GM19395 (cell line): ENCODE measurements around the gene LUC7L.

Experiments
- ATAC-seq: cut with Tn5 transposase; IDR thresholded peaks from one replicate; pipeline ENCODE4 v1.9.1; 2021; ENCODE audit warnings: mild to moderate bottlenecking, moderate library complexity; ENCODE audit not compliant: unreplicated experiment

LUC7L gene

GRCh38 chr16:152141-153128 lies 76.8 kb downstream of the LUC7L start, which contains the start of gene HBZ:
Gene HBZ, plus strand, starts transcription at chr16:152644. Its CDS starts 266 bp downstream, at chr16:152910.
- no peak for ATAC-seq

DNA sequence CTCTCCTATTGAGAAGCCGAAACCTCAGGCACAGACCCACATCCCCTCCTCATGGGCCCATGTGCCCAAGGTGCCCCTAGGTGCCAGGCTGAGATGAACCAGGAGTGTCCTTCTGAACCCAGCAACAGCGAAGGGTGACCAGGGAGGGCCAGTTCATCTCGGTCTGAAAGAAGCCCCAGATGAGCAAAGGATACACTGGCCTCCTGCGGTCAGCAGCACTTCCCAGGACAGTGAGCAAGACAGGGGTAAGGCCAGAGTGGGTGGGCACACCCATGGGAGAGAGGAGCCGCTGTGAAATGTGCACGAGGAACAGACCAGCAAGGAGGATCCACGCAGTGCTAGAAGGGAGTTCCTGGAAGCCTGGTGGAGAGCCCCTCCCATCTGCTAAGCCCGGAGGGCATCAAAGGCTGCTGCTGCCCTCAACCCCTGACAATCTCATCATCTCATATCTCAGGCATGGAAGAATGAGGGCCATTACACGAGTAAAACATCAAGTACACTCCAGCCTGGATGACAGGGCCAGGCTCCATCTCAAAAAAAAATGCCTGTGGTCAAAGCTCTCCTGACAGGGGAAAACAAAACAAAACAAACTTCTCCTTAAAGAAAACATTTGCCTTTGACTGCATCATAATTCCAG lies 80.1 kb downstream of the LUC7L start:
- no peak for ATAC-seq

DNA sequence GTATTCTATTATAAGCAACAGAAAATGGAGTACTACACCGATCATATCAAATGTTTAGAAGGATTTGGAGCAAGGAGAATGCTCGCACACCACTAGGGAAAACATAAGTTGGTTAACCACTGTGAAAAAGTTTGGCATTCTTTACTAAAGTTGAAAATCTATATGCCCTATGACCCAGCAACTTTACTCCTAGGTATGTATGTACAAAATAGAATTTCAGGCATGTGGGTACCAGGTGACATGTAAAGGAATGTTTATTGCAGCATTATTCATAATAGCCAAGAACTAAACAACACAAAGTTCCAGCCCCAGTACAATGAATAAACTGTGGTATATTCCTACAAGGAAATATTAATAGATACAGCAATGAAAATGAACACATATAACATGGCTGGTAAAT lies 82.6 kb downstream of the LUC7L start:
- no peak for ATAC-seq

GRCh38 chr16:144797-145252 lies 84.4 kb downstream of the LUC7L start:
- ATAC-seq = no peak

GRCh38 chr16:143456-143855 lies 85.8 kb downstream of the LUC7L start:
- no peak for ATAC-seq

GRCh38 chr16:143047-143446 lies 86.2 kb downstream of the LUC7L start:
- no peak for ATAC-seq

GRCh38 chr16:142405-142967 lies 86.8 kb downstream of the LUC7L start:
- ATAC-seq = no peak

GRCh38 chr16:140175-140857 lies 88.9 kb downstream of the LUC7L start:
- no peak for ATAC-seq
